HepG2 (cell line): ENCODE data around the gene NFS1. TPM values are rescaled to one million over a fixed set of nuclear protein-coding genes. Genes with fewer than 3 reads are reported as not detected.

ENCODE experiments used
- FOXP1 ChIP-seq, 2 experiments: fragments of 450-650 bp in 1 of 2; IDR thresholded peaks; 2 replicates each; pipeline ENCODE4 v1.6.1; 2017 to 2018; ENCODE audit warnings: antibody characterized with exemption in 1 of 2
- KDM4B ChIP-seq: sonication (generic); formaldehyde crosslinking; IDR thresholded peaks from 2 replicates; pipeline ENCODE4 v1.4.0; 2020; ENCODE audit warnings: missing genetic modification reagents
- KLF16 ChIP-seq, 2 experiments: sonication (generic) in 1 of 2; formaldehyde crosslinking in 1 of 2; IDR thresholded peaks; 2 replicates each; pipeline versions ENCODE4 v1.6.1 to v1.8.0; 2016 to 2023; ENCODE audit warnings: missing genetic modification reagents in 2 of 2, missing compliant biosample characterization in 1 of 2
- SATB2 ChIP-seq: sonication (generic); formaldehyde crosslinking; IDR thresholded peaks from 2 replicates; pipeline ENCODE4 v1.5.0; 2020; ENCODE audit warnings: missing genetic modification reagents
- SCMH1 ChIP-seq: sonication (generic); formaldehyde crosslinking; IDR thresholded peaks from 2 replicates; pipeline ENCODE4 v1.9.0; 2021; ENCODE audit warnings: missing genetic modification reagents, mild to moderate bottlenecking, borderline replicate concordance
- SIX4 ChIP-seq: sonication (generic); formaldehyde crosslinking; IDR thresholded peaks from 2 replicates; pipeline ENCODE4 v1.4.0; 2020; ENCODE audit warnings: missing genetic modification reagents
- SRSF9 ChIP-seq: fragments of 200-400 bp; formaldehyde crosslinking; IDR thresholded peaks from 2 replicates; pipeline ENCODE4 v1.6.1; 2018; ENCODE audit warnings: borderline replicate concordance, mild to moderate bottlenecking, low read depth, low read length; ENCODE audit not compliant: insufficient read depth, poor library complexity, severe bottlenecking
- TBX3 ChIP-seq: fragments of 450-650 bp; IDR thresholded peaks from 2 replicates; pipeline ENCODE4 v1.6.1; 2017; ENCODE audit warnings: antibody characterized with exemption, mild to moderate bottlenecking, inconsistent platforms, borderline replicate concordance
- WIZ ChIP-seq: sonication (generic); formaldehyde crosslinking; IDR thresholded peaks from 2 replicates; pipeline ENCODE4 v1.5.1; 2020; ENCODE audit warnings: mild to moderate bottlenecking, missing genetic modification reagents
- ZFP1 ChIP-seq: IDR thresholded peaks from 2 replicates; pipeline ENCODE4 v1.6.1; 2016
- ZFX ChIP-seq: sonication (generic); formaldehyde crosslinking; IDR thresholded peaks from 2 replicates; pipeline ENCODE4 v1.4.0; 2020; ENCODE audit warnings: mild to moderate bottlenecking, low read depth, missing genetic modification reagents, moderate library complexity
- ZKSCAN1 ChIP-seq: fragments of 150-350 bp; IDR thresholded peaks from 2 replicates; pipeline ENCODE4 v1.6.1; 2014; ENCODE audit warnings: low read length
- ZNF160 ChIP-seq: sonication (generic); formaldehyde crosslinking; IDR thresholded peaks from 2 replicates; pipeline ENCODE4 v1.8.0; 2022; ENCODE audit warnings: mild to moderate bottlenecking, inconsistent platforms, missing genetic modification reagents
- ZNF282 ChIP-seq: fragments of 450-650 bp; IDR thresholded peaks from 2 replicates; pipeline ENCODE4 v1.6.1; 2018; ENCODE audit not compliant: partially characterized antibody
- ZNF766 ChIP-seq: sonication (generic); formaldehyde crosslinking; IDR thresholded peaks from 2 replicates; pipeline ENCODE4 v1.5.0; 2020; ENCODE audit warnings: missing genetic modification reagents, borderline replicate concordance
- ZNF775 ChIP-seq: sonication (generic); formaldehyde crosslinking; IDR thresholded peaks from 2 replicates; pipeline ENCODE4 v1.4.0; 2020; ENCODE audit warnings: missing genetic modification reagents, mild to moderate bottlenecking, moderate library complexity, borderline replicate concordance
- polyA plus RNA-seq, 8 experiments: library from polyadenylated mRNA; depleted of rRNA in 3 of 8; stranded (reverse) in 7 of 8; unstranded in 1 of 8; fragments of >200 nt; fragmentation: Illumina TruSeq in 4 of 8; extraction: Trizol in 4 of 8; gene quantifications; 2 replicates each; pipeline versions ENCODE4 v1.2.1 to v1.2.3, GENCODE V29; 2011 to 2016; ENCODE audit warnings: low read depth in 4 of 8, missing spikeins in 1 of 8, mixed read lengths in 1 of 8; ENCODE audit not compliant: insufficient read depth in 1 of 8
- total RNA-seq, 5 experiments: library from RNA; depleted of rRNA; stranded (reverse); fragments of >200 nt; fragmentation: Illumina TruSeq; extraction: Trizol; gene quantifications; 2 replicates each; pipeline ENCODE4 v1.2.3, GENCODE V29; 2016; ENCODE audit warnings: low read depth in 1 of 5
- TF ChIP-seq, protein P1 (sequence below): sonication (generic); formaldehyde crosslinking; IDR thresholded peaks from 2 replicates; pipeline ENCODE4 v1.4.0; 2020; ENCODE audit warnings: missing genetic modification reagents
- TF ChIP-seq, protein P2 (sequence below): sonication (generic); formaldehyde crosslinking; IDR thresholded peaks from 2 replicates; pipeline ENCODE4 v1.4.0; 2020; ENCODE audit warnings: missing genetic modification reagents, mild to moderate bottlenecking, borderline replicate concordance
- TF ChIP-seq, protein P3 (sequence below): sonication (generic); formaldehyde crosslinking; IDR thresholded peaks from 2 replicates; pipeline ENCODE4 v1.9.0; 2021; ENCODE audit warnings: mild to moderate bottlenecking, missing genetic modification reagents

NFS1 gene
- total and polyA plus RNA-seq, 2 of the 13 experiments (the other 11 are each of a cell fraction or from before 2014, with no cell fraction given) = 65.9 to 88.1 TPM

DNA sequence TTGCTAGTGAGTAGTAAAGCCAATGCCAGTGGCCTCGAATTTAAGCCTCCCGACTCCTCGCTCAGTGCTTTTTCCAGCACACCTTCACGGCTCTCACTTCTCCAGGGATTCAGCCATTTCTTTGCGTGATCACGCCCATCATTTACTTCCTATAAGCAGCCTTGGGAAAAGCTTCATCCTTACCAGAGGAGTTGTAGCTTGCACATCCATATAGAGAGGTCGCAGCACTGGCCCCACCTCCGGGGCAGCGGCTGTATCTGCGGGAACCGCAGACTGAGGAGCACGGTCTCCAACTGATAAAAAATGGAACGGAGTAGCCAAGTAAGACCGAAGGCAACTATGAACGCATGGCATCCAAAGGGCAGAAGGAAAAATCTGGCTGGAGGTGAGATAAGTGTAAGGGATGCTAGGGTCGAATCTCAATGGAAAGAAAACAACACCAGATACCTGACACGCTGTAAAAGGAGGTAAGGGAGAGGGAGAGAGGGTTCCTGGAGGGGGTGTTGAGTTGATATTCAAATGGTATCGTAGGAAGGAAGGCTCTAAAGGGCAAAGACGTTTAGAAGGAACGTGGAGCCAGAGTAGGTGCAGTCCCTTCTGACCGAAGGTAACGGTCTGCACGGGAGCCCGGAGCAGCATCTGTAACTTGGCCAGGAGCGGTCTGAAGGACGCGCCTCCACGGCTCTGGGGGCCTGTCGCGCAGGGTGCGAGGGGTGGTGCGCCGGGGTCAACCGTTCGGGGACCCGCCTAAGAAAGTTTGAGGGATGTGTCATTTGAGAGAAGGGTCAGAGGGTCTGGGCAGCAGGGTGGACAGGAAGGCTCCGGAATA is 640 bp downstream of the NFS1 start (continued):
- TF ChIP-seq, protein P1, sequence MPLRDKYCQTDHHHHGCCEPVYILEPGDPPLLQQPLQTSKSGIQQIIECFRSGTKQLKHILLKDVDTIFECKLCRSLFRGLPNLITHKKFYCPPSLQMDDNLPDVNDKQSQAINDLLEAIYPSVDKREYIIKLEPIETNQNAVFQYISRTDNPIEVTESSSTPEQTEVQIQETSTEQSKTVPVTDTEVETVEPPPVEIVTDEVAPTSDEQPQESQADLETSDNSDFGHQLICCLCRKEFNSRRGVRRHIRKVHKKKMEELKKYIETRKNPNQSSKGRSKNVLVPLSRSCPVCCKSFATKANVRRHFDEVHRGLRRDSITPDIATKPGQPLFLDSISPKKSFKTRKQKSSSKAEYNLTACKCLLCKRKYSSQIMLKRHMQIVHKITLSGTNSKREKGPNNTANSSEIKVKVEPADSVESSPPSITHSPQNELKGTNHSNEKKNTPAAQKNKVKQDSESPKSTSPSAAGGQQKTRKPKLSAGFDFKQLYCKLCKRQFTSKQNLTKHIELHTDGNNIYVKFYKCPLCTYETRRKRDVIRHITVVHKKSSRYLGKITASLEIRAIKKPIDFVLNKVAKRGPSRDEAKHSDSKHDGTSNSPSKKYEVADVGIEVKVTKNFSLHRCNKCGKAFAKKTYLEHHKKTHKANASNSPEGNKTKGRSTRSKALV (CRISPR knock-in tag) = no peak
- TF ChIP-seq ZFP1 (CRISPR knock-in tag) = no peak
- TF ChIP-seq, protein P2, sequence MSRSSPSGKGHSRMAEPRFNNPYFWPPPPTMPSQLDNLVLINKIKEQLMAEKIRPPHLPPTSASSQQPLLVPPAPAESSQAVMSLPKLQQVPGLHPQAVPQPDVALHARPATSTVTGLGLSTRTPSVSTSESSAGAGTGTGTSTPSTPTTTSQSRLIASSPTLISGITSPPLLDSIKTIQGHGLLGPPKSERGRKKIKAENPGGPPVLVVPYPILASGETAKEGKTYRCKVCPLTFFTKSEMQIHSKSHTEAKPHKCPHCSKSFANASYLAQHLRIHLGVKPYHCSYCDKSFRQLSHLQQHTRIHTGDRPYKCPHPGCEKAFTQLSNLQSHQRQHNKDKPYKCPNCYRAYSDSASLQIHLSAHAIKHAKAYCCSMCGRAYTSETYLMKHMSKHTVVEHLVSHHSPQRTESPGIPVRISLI (CRISPR knock-in tag) = peak; percentile 5; the same call in 1 of the 2 replicates
- TF ChIP-seq ZNF775 = 0 out of 2 replicates have a peak, but pooled peaks have one; percentile 24
- TF ChIP-seq WIZ (CRISPR knock-in tag) = no peak
- no peak; the same call in 1 of the 2 replicates for TF ChIP-seq SIX4 (CRISPR knock-in tag)
- TF ChIP-seq ZKSCAN1 = no peak
- no peak for TF ChIP-seq SRSF9
- no peak for TF ChIP-seq FOXP1 (IDR thresholded peaks at IDR 0.05)
- TF ChIP-seq FOXP1 (CRISPR knock-in tag; IDR thresholded peaks at IDR 0.05) = no peak
- TF ChIP-seq ZFX = no peak
- no peak for TF ChIP-seq SCMH1 (CRISPR knock-in tag)
- TF ChIP-seq TBX3 = no peak; the same call in 1 of the 2 replicates
- TF ChIP-seq, protein P3, sequence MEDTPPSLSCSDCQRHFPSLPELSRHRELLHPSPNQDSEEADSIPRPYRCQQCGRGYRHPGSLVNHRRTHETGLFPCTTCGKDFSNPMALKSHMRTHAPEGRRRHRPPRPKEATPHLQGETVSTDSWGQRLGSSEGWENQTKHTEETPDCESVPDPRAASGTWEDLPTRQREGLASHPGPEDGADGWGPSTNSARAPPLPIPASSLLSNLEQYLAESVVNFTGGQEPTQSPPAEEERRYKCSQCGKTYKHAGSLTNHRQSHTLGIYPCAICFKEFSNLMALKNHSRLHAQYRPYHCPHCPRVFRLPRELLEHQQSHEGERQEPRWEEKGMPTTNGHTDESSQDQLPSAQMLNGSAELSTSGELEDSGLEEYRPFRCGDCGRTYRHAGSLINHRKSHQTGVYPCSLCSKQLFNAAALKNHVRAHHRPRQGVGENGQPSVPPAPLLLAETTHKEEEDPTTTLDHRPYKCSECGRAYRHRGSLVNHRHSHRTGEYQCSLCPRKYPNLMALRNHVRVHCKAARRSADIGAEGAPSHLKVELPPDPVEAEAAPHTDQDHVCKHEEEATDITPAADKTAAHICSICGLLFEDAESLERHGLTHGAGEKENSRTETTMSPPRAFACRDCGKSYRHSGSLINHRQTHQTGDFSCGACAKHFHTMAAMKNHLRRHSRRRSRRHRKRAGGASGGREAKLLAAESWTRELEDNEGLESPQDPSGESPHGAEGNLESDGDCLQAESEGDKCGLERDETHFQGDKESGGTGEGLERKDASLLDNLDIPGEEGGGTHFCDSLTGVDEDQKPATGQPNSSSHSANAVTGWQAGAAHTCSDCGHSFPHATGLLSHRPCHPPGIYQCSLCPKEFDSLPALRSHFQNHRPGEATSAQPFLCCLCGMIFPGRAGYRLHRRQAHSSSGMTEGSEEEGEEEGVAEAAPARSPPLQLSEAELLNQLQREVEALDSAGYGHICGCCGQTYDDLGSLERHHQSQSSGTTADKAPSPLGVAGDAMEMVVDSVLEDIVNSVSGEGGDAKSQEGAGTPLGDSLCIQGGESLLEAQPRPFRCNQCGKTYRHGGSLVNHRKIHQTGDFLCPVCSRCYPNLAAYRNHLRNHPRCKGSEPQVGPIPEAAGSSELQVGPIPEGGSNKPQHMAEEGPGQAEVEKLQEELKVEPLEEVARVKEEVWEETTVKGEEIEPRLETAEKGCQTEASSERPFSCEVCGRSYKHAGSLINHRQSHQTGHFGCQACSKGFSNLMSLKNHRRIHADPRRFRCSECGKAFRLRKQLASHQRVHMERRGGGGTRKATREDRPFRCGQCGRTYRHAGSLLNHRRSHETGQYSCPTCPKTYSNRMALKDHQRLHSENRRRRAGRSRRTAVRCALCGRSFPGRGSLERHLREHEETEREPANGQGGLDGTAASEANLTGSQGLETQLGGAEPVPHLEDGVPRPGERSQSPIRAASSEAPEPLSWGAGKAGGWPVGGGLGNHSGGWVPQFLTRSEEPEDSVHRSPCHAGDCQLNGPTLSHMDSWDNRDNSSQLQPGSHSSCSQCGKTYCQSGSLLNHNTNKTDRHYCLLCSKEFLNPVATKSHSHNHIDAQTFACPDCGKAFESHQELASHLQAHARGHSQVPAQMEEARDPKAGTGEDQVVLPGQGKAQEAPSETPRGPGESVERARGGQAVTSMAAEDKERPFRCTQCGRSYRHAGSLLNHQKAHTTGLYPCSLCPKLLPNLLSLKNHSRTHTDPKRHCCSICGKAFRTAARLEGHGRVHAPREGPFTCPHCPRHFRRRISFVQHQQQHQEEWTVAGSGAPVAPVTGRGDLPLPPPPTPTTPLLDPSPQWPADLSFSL = peak; percentile 51; the same call in 1 of the 2 replicates
- no peak for TF ChIP-seq KLF16 (CRISPR knock-in tag; IDR thresholded peaks at IDR 0.05)
- TF ChIP-seq ZNF282 = no peak
- TF ChIP-seq ZNF766 = no peak
- 0 out of 2 replicates have a peak, but pooled peaks have one; percentile 13 for TF ChIP-seq SATB2
- no peak for TF ChIP-seq ZNF160 (CRISPR knock-in tag)
- no peak; the same call in 1 of the 2 replicates for TF ChIP-seq KDM4B
